GM21367 (cell line): ENCODE data around the gene CLCA2.
A peak's percentile ranks its signal among the peaks of the same experiment; 100 is the strongest.

Source experiments
- ATAC-seq: cut with Tn5 transposase; IDR thresholded peaks from one replicate; pipeline ENCODE4 v1.9.1; 2021; ENCODE audit not compliant: unreplicated experiment

Gene CLCA2

GRCh38 chr1:86471291-86471690 lies 47.3 kb downstream of the CLCA2 start:
- ATAC-seq, result no peak

- ATAC-seq, result no peak
These were observed 48.2 kb downstream of the CLCA2 start for GRCh38 chr1:86472152-86472551.

- ATAC-seq, result no peak
These were observed 48.8 kb downstream of the CLCA2 start for GRCh38 chr1:86472767-86473166.

- ATAC-seq, result no peak
These were observed 53.3 kb downstream of the CLCA2 start for GRCh38 chr1:86477256-86477655.

GRCh38 chr1:86477682-86478081 lies 53.7 kb downstream of the CLCA2 start:
- ATAC-seq, result no peak

- ATAC-seq, result no peak
These were observed 54.6 kb downstream of the CLCA2 start for GRCh38 chr1:86478416-86479156.

GRCh38 chr1:86481966-86482365 lies 58.0 kb downstream of the CLCA2 start:
- no peak for ATAC-seq

GRCh38 chr1:86487131-86487810 lies 63.3 kb downstream of the CLCA2 start:
- no peak for ATAC-seq

- ATAC-seq, result no peak
These were observed 63.8 kb downstream of the CLCA2 start for GRCh38 chr1:86487811-86488141.

GRCh38 chr1:86489242-86489878 lies 65.4 kb downstream of the CLCA2 start:
- ATAC-seq, result no peak

- ATAC-seq, result no peak
These were observed 67.4 kb downstream of the CLCA2 start for GRCh38 chr1:86491171-86491950.

GRCh38 chr1:86498281-86498680 lies 74.3 kb downstream of the CLCA2 start:
- no peak for ATAC-seq

- no peak for ATAC-seq
These were observed 76.1 kb downstream of the CLCA2 start for GRCh38 chr1:86499987-86500593.

- ATAC-seq, result no peak
These were observed 76.7 kb downstream of the CLCA2 start for GRCh38 chr1:86500714-86501113.

- ATAC-seq, result peak; percentile 69
These were observed 78.2 kb downstream of the CLCA2 start for GRCh38 chr1:86502125-86502646.

GRCh38 chr1:86502721-86503405 lies 78.9 kb downstream of the CLCA2 start:
- ATAC-seq, result no peak

GRCh38 chr1:86503406-86504136 lies 79.6 kb downstream of the CLCA2 start:
- no peak for ATAC-seq

- ATAC-seq, result no peak
These were observed 80.1 kb downstream of the CLCA2 start for GRCh38 chr1:86504137-86504479.

GRCh38 chr1:86504895-86505563 lies 81.1 kb downstream of the CLCA2 start:
- ATAC-seq, result no peak
